Loucy (cell line): Measurements from ENCODE around the gene ASPSCR1.

Source experiments
- H2AFZ ChIP-seq: fragments of 200-600 bp; sonication (generic); 2 replicates; pipeline ENCODE4 v1.6.0; 2016; ENCODE audit warnings: antibody characterized with exemption, mild to moderate bottlenecking, low read length, moderate library complexity
- H3F3A ChIP-seq: fragments of 200-600 bp; 2 replicates; pipeline ENCODE4 v1.6.0; 2016; ENCODE audit warnings: antibody characterized with exemption, low read depth, mild to moderate bottlenecking
- H3K27me3 ChIP-seq: fragments of 200-600 bp; sonication (generic); 2 replicates; pipeline ENCODE4 v1.6.1; 2014; ENCODE audit warnings: low read length, mild to moderate bottlenecking; ENCODE audit not compliant: insufficient read depth, poor library complexity, severe bottlenecking
- H3K36me3 ChIP-seq: fragments of 200-600 bp; sonication (generic); 2 replicates; pipeline ENCODE4 v1.6.1; 2016; ENCODE audit warnings: low read length; ENCODE audit not compliant: insufficient read depth
- H3K4me1 ChIP-seq: fragments of 200-600 bp; sonication (generic); 2 replicates; pipeline ENCODE4 v1.5.1; 2014; ENCODE audit warnings: low read length, mild to moderate bottlenecking; ENCODE audit not compliant: insufficient read depth, poor library complexity, severe bottlenecking
- H3K4me2 ChIP-seq: fragments of 200-600 bp; sonication (generic); 2 replicates; pipeline ENCODE4 v1.6.0; 2014; ENCODE audit warnings: antibody characterized with exemption, low read length, low read depth, mild to moderate bottlenecking; ENCODE audit not compliant: poor library complexity, severe bottlenecking
- H3K4me3 ChIP-seq: fragments of 200-600 bp; sonication (generic); 2 replicates; pipeline ENCODE4 v1.5.1; 2014; ENCODE audit warnings: low read length, mild to moderate bottlenecking, mixed read lengths; ENCODE audit not compliant: poor library complexity, severe bottlenecking
- H3K79me2 ChIP-seq: fragments of 200-600 bp; sonication (generic); 2 replicates; pipeline ENCODE4 v1.6.1; 2014; ENCODE audit warnings: low read length; ENCODE audit not compliant: insufficient read depth
- H3K9ac ChIP-seq: fragments of 200-600 bp; sonication (generic); 2 replicates; pipeline ENCODE4 v1.6.0; 2014; ENCODE audit warnings: mild to moderate bottlenecking, low read depth, low read length, moderate library complexity; ENCODE audit not compliant: poor library complexity, severe bottlenecking
- H3K9me2 ChIP-seq: fragments of 200-600 bp; sonication (generic); replicated peaks from 2 replicates; pipeline ENCODE4 v1.6.1; 2016; ENCODE audit warnings: low read depth, low read length, mixed read lengths
- H3K9me3 ChIP-seq: fragments of 200-600 bp; sonication (generic); 2 replicates; pipeline ENCODE4 v1.6.1; 2014; ENCODE audit warnings: mild to moderate bottlenecking, antibody characterized with exemption, low read length, low read depth; ENCODE audit not compliant: insufficient read depth
- H4K20me1 ChIP-seq: fragments of 200-600 bp; sonication (generic); 2 replicates; pipeline ENCODE4 v1.6.0; 2014; ENCODE audit warnings: antibody characterized with exemption, low read length, mild to moderate bottlenecking; ENCODE audit not compliant: insufficient read depth, poor library complexity, severe bottlenecking
- EZH2phosphoT487 ChIP-seq: fragments of 200-600 bp; IDR thresholded peaks from 2 replicates; pipeline ENCODE4 v1.6.1; 2018; ENCODE audit warnings: antibody characterized with exemption, mild to moderate bottlenecking, moderate library complexity, borderline replicate concordance
- TF ChIP-seq, protein P1 (sequence below): fragments of 200-600 bp; sonication (generic); conservative IDR thresholded peaks from 2 replicates; pipeline ENCODE4 v1.5.1; 2014; ENCODE audit warnings: mild to moderate bottlenecking, antibody characterized with exemption, low read length

The ASPSCR1 gene

DNA sequence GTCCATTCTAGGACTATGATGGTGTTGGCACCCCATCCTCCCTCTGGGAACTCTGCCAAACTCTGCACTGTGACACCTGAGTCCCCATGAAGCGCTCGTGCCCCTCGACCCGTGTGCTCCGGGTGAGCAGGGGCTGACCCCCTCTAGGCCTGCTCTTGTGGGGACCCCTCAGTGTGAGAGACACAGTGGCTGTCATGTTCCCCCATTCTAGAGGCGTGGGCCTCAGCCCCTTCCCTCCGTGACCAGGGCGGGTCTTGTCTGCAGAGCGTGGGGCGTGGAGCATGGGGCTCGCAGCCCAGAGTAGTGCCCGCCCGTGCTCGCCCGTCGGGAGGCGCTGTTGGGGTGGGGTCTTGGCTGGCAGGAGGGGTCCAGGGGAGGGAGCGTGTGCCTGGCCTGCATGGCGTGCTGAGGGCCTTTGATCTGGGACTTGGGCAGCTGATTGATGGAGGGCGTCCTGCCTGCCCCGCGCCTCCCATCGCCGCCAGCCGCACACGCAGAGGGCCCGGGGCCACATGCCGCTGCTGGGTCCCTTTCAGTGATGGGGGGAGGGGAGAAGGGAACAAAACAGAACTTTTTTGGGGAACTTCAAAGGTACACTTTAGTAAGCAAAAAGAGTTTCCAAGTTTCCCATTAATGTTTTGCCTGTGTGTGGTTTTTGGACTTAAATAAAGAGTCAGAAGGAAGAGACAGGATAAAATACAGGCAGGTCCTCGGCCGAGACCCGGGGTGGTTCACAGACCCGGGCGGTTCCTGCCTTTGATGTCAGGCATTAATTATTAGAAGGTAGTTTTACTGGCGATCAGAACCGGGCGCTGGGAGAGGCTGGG lies 22.8 kb downstream of the ASPSCR1 start:
- no peak overlapping the region for H3K9ac ChIP-seq
- no peaks in the 10 kb centered on the region for H3K79me2 ChIP-seq
- no peaks in the 10 kb centered on the region for H3K9me2 ChIP-seq
- H2AFZ ChIP-seq = no peak overlapping the region
- H3K27me3 ChIP-seq = no peaks in the 10 kb centered on the region
- H3K4me2 ChIP-seq = no peak overlapping the region
- H3F3A ChIP-seq = no peaks in the 10 kb centered on the region
- no peaks in the 10 kb centered on the region for H3K9me3 ChIP-seq
- H4K20me1 ChIP-seq = no peaks in the 10 kb centered on the region
- H3K4me1 ChIP-seq = no peaks in the 10 kb centered on the region
- no peak overlapping the region for H3K4me3 ChIP-seq
- no peaks in the 10 kb centered on the region for H3K36me3 ChIP-seq
- TF ChIP-seq, protein P1, sequence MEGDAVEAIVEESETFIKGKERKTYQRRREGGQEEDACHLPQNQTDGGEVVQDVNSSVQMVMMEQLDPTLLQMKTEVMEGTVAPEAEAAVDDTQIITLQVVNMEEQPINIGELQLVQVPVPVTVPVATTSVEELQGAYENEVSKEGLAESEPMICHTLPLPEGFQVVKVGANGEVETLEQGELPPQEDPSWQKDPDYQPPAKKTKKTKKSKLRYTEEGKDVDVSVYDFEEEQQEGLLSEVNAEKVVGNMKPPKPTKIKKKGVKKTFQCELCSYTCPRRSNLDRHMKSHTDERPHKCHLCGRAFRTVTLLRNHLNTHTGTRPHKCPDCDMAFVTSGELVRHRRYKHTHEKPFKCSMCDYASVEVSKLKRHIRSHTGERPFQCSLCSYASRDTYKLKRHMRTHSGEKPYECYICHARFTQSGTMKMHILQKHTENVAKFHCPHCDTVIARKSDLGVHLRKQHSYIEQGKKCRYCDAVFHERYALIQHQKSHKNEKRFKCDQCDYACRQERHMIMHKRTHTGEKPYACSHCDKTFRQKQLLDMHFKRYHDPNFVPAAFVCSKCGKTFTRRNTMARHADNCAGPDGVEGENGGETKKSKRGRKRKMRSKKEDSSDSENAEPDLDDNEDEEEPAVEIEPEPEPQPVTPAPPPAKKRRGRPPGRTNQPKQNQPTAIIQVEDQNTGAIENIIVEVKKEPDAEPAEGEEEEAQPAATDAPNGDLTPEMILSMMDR = no peak
- no peak for TF ChIP-seq EZH2phosphoT487

DNA sequence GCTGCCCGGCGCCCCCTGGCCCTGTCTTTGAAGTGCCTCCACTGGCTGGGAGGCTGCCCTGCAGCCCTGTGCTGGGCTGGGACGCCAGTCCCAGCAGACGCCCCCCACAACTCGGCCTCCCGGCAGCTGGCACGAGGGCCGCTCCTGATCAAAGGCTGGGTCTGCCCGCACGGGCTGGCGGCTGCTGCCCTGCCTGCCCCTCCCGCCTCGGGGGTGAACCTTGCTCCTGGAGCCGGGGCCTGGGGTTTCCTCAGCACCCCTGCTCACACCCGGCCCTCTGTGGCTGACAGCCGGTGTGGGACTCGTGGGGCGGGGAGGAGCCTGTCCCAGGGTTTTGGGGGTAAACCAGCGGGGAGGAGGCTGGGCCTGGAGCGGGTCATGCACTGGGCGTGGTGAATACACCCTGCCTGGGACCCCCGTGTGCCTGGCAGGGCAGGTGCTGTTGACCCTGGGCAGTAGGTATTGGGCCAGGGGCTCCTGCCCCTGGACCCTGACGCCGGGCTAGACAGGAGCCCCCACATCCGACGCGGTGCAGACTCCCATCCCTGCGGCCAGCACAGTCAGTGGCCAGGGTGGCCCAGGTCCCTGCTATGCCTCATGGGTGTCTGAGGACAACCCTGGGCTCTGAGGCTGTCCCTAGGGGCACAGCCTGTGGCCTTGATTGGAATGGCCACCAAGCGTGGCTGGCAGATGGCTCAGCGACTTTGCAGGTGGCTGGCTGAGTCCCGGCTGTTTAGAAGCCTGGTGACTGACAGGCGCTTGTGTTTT lies 23.6 kb downstream of the ASPSCR1 start:
- no peaks in the 10 kb centered on the region for H3K4me1 ChIP-seq
- no peaks in the 10 kb centered on the region for H3K27me3 ChIP-seq
- TF ChIP-seq, protein P1 = no peak
- TF ChIP-seq EZH2phosphoT487 = no peak
- H3K36me3 ChIP-seq = no peaks in the 10 kb centered on the region
- no peak overlapping the region for H3K4me3 ChIP-seq
- H2AFZ ChIP-seq = no peak overlapping the region
- H3K4me2 ChIP-seq = no peak overlapping the region
- H3K79me2 ChIP-seq = no peaks in the 10 kb centered on the region
- H3K9ac ChIP-seq = no peak overlapping the region
- H3K9me3 ChIP-seq = no peaks in the 10 kb centered on the region
- no peaks in the 10 kb centered on the region for H4K20me1 ChIP-seq
- no peaks in the 10 kb centered on the region for H3K9me2 ChIP-seq
- H3F3A ChIP-seq = no peaks in the 10 kb centered on the region

DNA sequence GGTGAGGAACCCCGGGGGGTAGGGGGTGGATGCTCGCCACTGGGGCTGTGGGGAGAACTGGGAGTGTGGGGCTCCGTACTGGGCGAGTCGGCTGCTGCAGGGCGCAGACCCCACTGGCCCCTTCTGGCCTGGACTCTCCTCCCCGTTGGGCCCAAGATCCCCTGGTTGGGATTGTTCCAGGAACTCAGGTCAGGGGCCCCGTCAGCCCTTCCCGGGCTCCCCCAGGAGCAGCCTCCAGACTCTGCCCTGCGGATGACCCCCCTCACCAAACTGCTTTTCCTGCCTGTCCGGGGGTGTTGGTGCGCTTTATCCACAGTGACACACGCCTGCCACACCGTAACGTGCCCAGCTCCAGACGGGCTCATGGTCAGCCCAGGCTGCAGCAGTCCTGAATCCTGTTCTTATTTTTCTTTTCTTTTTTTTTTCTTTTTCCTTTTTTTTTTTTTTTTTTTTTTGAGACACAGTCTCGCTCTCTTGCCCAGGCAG lies 24.2 kb downstream of the ASPSCR1 start:
- Histone ChIP-seq H3K79me2 (no peaks in the 10 kb centered on the region), H4K20me1 (no peaks in the 10 kb centered on the region), H3K4me3 (no peak overlapping the region), H3K27me3 (no peaks in the 10 kb centered on the region), H3K4me2 (no peak overlapping the region), H3K9me3 (no peaks in the 10 kb centered on the region), H3K4me1 (no peaks in the 10 kb centered on the region), H3K36me3 (no peaks in the 10 kb centered on the region), H3K9me2 (no peaks in the 10 kb centered on the region), H2AFZ (no peak overlapping the region), H3F3A (no peaks in the 10 kb centered on the region), H3K9ac (no peak overlapping the region)
- no peak for TF ChIP-seq EZH2phosphoT487
- TF ChIP-seq, protein P1 = no peak
